Measurements from ENCODE around the gene BTN3A1. TPM values are rescaled to one million over a fixed set of nuclear protein-coding genes. Genes with fewer than 3 reads are reported as not detected.

Gene BTN3A1
- total and polyA plus RNA-seq, 2 of the 13 experiments (the other 11 are each of a cell fraction or from before 2014, with no cell fraction given), result 13.3 to 14.0 TPM

DNA sequence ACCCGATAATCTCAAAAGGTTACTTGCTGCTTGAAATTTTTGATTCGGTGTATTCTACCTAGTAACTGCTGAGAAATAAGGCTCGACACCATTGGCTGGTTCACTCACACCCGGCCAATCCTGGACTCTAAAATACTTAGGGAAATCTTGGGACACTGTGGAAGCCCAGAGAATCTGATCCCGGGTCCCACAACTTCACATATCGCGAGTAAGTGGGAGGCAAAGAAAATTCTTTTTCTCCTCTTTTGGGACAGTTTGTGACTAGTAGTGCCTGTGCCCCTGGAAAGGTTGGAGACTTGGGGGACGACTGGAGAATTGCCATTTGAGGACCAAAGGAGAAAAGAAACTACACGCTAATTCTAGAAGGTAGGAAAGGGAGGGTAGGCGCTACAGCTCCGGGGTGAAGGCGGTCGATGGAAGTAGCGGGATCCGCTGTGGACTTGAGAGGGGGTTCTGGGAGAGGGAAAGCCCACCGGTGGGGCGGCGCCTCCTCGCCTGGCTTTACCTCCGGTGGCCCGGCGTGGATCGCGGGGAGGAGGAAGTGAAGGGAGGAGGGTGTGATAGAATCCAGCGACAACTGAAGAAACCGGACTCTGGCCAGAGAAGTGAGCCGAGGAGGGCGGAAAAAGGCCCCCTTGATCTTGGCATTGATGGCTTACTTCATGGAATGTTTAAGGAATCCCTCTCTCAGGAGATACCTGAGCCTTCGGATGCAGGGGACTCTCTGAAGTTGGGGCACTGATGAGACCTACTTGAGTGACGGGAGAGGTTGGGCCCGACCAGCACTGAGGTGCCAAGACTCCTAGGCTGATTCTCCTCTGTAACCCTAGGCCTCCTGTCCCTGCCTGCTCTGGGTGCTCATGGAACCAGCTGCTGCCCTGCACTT lies 19.4 kb downstream of the BTN3A1 start (continued):
- TF ChIP-seq, protein P1, sequence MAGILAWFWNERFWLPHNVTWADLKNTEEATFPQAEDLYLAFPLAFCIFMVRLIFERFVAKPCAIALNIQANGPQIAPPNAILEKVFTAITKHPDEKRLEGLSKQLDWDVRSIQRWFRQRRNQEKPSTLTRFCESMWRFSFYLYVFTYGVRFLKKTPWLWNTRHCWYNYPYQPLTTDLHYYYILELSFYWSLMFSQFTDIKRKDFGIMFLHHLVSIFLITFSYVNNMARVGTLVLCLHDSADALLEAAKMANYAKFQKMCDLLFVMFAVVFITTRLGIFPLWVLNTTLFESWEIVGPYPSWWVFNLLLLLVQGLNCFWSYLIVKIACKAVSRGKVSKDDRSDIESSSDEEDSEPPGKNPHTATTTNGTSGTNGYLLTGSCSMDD (CRISPR knock-in tag; IDR thresholded peaks at IDR 0.05), result no peak
- no peak for TF ChIP-seq ZNF24 (IDR thresholded peaks at IDR 0.05)
- no peak for TF ChIP-seq ZNF441 (CRISPR knock-in tag; IDR thresholded peaks at IDR 0.05; ENCODE audit: borderline replicate concordance)
- TF ChIP-seq ZNF138 (CRISPR knock-in tag; IDR thresholded peaks at IDR 0.05; ENCODE audit: low read depth), result no peak
- TF ChIP-seq NCOA5 (CRISPR knock-in tag; IDR thresholded peaks at IDR 0.05), result no peak
- no peak for TF ChIP-seq GATA4 (IDR thresholded peaks at IDR 0.05; ENCODE audit: borderline replicate concordance, low read depth)
- peak; percentile 17; the same call in 1 of the 2 replicates for TF ChIP-seq HIVEP1 (CRISPR knock-in tag; IDR thresholded peaks at IDR 0.05)
- TF ChIP-seq U2AF1 (optimal IDR thresholded peaks at IDR 0.05; ENCODE audit: low read depth, low read length), result no peak
- TF ChIP-seq KAT2B (IDR thresholded peaks at IDR 0.05; ENCODE audit: borderline replicate concordance, low read depth, low read length), result no peak
- TF ChIP-seq ZNF143 (CRISPR knock-in tag; IDR thresholded peaks at IDR 0.05), result no peak
- peak; percentile 35; the same call in 1 of the 2 replicates for TF ChIP-seq TBX2 (CRISPR knock-in tag; IDR thresholded peaks at IDR 0.05; ENCODE audit: borderline replicate concordance)
- TF ChIP-seq ZNF768 (CRISPR knock-in tag; IDR thresholded peaks at IDR 0.05), result peak; percentile 53; the same call in 1 of the 2 replicates
- no peak for TF ChIP-seq JARID2 (CRISPR knock-in tag; IDR thresholded peaks at IDR 0.05; ENCODE audit: insufficient replicate concordance)
- TF ChIP-seq, protein P2, sequence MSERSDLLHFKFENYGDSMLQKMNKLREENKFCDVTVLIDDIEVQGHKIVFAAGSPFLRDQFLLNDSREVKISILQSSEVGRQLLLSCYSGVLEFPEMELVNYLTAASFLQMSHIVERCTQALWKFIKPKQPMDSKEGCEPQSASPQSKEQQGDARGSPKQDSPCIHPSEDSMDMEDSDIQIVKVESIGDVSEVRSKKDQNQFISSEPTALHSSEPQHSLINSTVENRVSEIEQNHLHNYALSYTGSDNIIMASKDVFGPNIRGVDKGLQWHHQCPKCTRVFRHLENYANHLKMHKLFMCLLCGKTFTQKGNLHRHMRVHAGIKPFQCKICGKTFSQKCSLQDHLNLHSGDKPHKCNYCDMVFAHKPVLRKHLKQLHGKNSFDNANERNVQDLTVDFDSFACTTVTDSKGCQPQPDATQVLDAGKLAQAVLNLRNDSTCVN (CRISPR knock-in tag; IDR thresholded peaks at IDR 0.05; ENCODE audit: borderline replicate concordance), result peak; percentile 36; the same call in 1 of the 2 replicates
- no peak for TF ChIP-seq ZBTB38 (CRISPR knock-in tag; IDR thresholded peaks at IDR 0.05)
- no peak for TF ChIP-seq RFX1 (IDR thresholded peaks at IDR 0.05)
- TF ChIP-seq, protein P3, sequence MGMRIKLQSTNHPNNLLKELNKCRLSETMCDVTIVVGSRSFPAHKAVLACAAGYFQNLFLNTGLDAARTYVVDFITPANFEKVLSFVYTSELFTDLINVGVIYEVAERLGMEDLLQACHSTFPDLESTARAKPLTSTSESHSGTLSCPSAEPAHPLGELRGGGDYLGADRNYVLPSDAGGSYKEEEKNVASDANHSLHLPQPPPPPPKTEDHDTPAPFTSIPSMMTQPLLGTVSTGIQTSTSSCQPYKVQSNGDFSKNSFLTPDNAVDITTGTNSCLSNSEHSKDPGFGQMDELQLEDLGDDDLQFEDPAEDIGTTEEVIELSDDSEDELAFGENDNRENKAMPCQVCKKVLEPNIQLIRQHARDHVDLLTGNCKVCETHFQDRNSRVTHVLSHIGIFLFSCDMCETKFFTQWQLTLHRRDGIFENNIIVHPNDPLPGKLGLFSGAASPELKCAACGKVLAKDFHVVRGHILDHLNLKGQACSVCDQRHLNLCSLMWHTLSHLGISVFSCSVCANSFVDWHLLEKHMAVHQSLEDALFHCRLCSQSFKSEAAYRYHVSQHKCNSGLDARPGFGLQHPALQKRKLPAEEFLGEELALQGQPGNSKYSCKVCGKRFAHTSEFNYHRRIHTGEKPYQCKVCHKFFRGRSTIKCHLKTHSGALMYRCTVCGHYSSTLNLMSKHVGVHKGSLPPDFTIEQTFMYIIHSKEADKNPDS (CRISPR knock-in tag; IDR thresholded peaks at IDR 0.05), result no peak
- TF ChIP-seq ZNF761 (CRISPR knock-in tag; conservative IDR thresholded peaks at IDR 0.05), result no peak
- TF ChIP-seq, protein P4, sequence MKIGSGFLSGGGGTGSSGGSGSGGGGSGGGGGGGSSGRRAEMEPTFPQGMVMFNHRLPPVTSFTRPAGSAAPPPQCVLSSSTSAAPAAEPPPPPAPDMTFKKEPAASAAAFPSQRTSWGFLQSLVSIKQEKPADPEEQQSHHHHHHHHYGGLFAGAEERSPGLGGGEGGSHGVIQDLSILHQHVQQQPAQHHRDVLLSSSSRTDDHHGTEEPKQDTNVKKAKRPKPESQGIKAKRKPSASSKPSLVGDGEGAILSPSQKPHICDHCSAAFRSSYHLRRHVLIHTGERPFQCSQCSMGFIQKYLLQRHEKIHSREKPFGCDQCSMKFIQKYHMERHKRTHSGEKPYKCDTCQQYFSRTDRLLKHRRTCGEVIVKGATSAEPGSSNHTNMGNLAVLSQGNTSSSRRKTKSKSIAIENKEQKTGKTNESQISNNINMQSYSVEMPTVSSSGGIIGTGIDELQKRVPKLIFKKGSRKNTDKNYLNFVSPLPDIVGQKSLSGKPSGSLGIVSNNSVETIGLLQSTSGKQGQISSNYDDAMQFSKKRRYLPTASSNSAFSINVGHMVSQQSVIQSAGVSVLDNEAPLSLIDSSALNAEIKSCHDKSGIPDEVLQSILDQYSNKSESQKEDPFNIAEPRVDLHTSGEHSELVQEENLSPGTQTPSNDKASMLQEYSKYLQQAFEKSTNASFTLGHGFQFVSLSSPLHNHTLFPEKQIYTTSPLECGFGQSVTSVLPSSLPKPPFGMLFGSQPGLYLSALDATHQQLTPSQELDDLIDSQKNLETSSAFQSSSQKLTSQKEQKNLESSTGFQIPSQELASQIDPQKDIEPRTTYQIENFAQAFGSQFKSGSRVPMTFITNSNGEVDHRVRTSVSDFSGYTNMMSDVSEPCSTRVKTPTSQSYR (CRISPR knock-in tag; IDR thresholded peaks at IDR 0.05; ENCODE audit: borderline replicate concordance), result no peak
- TF ChIP-seq SYNCRIP (IDR thresholded peaks at IDR 0.05; ENCODE audit: insufficient read depth, low read depth, low read length), result no peak
- no peak for TF ChIP-seq SUZ12 (IDR thresholded peaks at IDR 0.05; ENCODE audit: low read depth, low read length)
